Effector memory CD4-positive, alpha-beta T cell (primary cell): ENCODE data around the gene ASB2.

ENCODE experiments used
- DNase-seq, 3 donors: peaks; one replicate each; pipeline ENCODE4 v3.0.0-alpha.2; 2020
- H3K27ac ChIP-seq: 2 replicates; pipeline ENCODE4 v1.7.0; 2013; ENCODE audit warnings: mild to moderate bottlenecking, low read length, moderate library complexity; ENCODE audit not compliant: insufficient read depth, poor library complexity, severe bottlenecking
- H3K27me3 ChIP-seq: replicated peaks from 2 replicates; pipeline ENCODE4 v1.7.0; 2013; ENCODE audit warnings: mild to moderate bottlenecking, low read length; ENCODE audit not compliant: insufficient read depth, control insufficient read depth, poor library complexity, severe bottlenecking
- H3K36me3 ChIP-seq: 2 replicates; pipeline ENCODE4 v1.7.0; 2013; ENCODE audit warnings: mild to moderate bottlenecking, low read length, moderate library complexity; ENCODE audit not compliant: control insufficient read depth, insufficient read depth
- H3K4me1 ChIP-seq: 2 replicates; pipeline ENCODE4 v1.7.0; 2013; ENCODE audit warnings: low read length, mild to moderate bottlenecking; ENCODE audit not compliant: control insufficient read depth, insufficient read depth, poor library complexity, severe bottlenecking
- H3K4me3 ChIP-seq: 2 replicates; pipeline ENCODE4 v1.7.0; 2013; ENCODE audit warnings: low read length, low read depth, mild to moderate bottlenecking; ENCODE audit not compliant: insufficient read depth, poor library complexity, severe bottlenecking
- H3K9me3 ChIP-seq: 2 replicates; pipeline ENCODE4 v1.7.0; 2013; ENCODE audit warnings: mild to moderate bottlenecking, low read length, moderate library complexity; ENCODE audit not compliant: control insufficient read depth
- total RNA-seq, 3 donors: gene quantifications; one replicate each; lab custom pipeline; 2026; lab: John Stamatoyannopoulos, UW

ASB2 gene
- total RNA-seq: 4.7 to 15.6 (median 8.7) reads per million in 3 donors

GRCh38 chr14:93976477-93977057 lies at the start of gene ASB2:
Gene ASB2, minus strand, starts transcription at chr14:93976570. Its CDS starts 12,031 bp downstream, at chr14:93964539.
- no peak for DNase-seq
- no peaks in the 10 kb centered on the region for H3K9me3 ChIP-seq
- peaks cover 15% of the 10 kb centered on the region for H3K4me1 ChIP-seq
- H3K27ac ChIP-seq: no peak within 1 kb of the TSS
- no peaks in the 10 kb centered on the region for H3K36me3 ChIP-seq
- H3K4me3 ChIP-seq: peak within 1 kb of the TSS; percentile 5
- no peaks in the 10 kb centered on the region for H3K27me3 ChIP-seq

- Histone ChIP-seq H3K27me3 (no peaks in the 10 kb centered on the region), H3K9me3 (no peaks in the 10 kb centered on the region), H3K27ac (no peak overlapping the region), H3K4me1 (peaks cover 17% of the 10 kb centered on the region), H3K4me3 (peak overlapping the region; percentile 61), H3K36me3 (no peaks in the 10 kb centered on the region)
- DNase-seq: no peak
These were observed 49.4 kb upstream of the ASB2 start for GRCh38 chr14:94025720-94026119.

GRCh38 chr14:94024549-94024948 lies 48.2 kb upstream of the ASB2 start:
- Histone ChIP-seq H3K27me3 (no peaks in the 10 kb centered on the region), H3K27ac (no peak overlapping the region), H3K9me3 (no peaks in the 10 kb centered on the region), H3K4me3 (no peak overlapping the region), H3K36me3 (no peaks in the 10 kb centered on the region), H3K4me1 (peaks cover 17% of the 10 kb centered on the region)
- no peak for DNase-seq

GRCh38 chr14:94022532-94023411 lies 46.4 kb upstream of the ASB2 start:
- H3K27me3 ChIP-seq: no peaks in the 10 kb centered on the region
- DNase-seq: no peak

GRCh38 chr14:94021416-94022157 lies 45.2 kb upstream of the ASB2 start:
- H3K27me3 ChIP-seq: no peaks in the 10 kb centered on the region
- DNase-seq: no peak
- no peaks in the 10 kb centered on the region for H3K9me3 ChIP-seq
- H3K4me3 ChIP-seq: no peak overlapping the region
- H3K27ac ChIP-seq: no peak overlapping the region
- no peaks in the 10 kb centered on the region for H3K36me3 ChIP-seq
- peaks cover 2% of the 10 kb centered on the region for H3K4me1 ChIP-seq

More at GRCh38 chr14:94022532-94023411, 46.4 kb upstream of the ASB2 start:
- no peak overlapping the region for H3K27ac ChIP-seq
- no peaks in the 10 kb centered on the region for H3K9me3 ChIP-seq
- no peak overlapping the region for H3K4me3 ChIP-seq
- no peaks in the 10 kb centered on the region for H3K36me3 ChIP-seq
- H3K4me1 ChIP-seq: peaks cover 11% of the 10 kb centered on the region

GRCh38 chr14:94021001-94021400 lies 44.6 kb upstream of the ASB2 start:
- Histone ChIP-seq H3K27me3 (no peaks in the 10 kb centered on the region), H3K4me1 (no peaks in the 10 kb centered on the region), H3K9me3 (no peaks in the 10 kb centered on the region)

GRCh38 chr14:94020267-94020666 lies 43.9 kb upstream of the ASB2 start:
- Histone ChIP-seq H3K27me3 (no peaks in the 10 kb centered on the region), H3K4me3 (no peak overlapping the region), H3K36me3 (no peaks in the 10 kb centered on the region), H3K27ac (no peak overlapping the region), H3K9me3 (no peaks in the 10 kb centered on the region), H3K4me1 (no peaks in the 10 kb centered on the region)
- DNase-seq: no peak

More at GRCh38 chr14:94021001-94021400, 44.6 kb upstream of the ASB2 start:
- Histone ChIP-seq H3K36me3 (no peaks in the 10 kb centered on the region), H3K27ac (no peak overlapping the region), H3K4me3 (no peak overlapping the region)
- DNase-seq: no peak

GRCh38 chr14:94019329-94019728 lies 43.0 kb upstream of the ASB2 start:
- H3K4me3 ChIP-seq: no peak overlapping the region
- H3K4me1 ChIP-seq: no peaks in the 10 kb centered on the region
- H3K9me3 ChIP-seq: no peaks in the 10 kb centered on the region
- H3K36me3 ChIP-seq: no peaks in the 10 kb centered on the region
- no peaks in the 10 kb centered on the region for H3K27me3 ChIP-seq
- no peak overlapping the region for H3K27ac ChIP-seq
- no peak for DNase-seq

GRCh38 chr14:94018308-94018707 lies 41.9 kb upstream of the ASB2 start:
- H3K36me3 ChIP-seq: no peaks in the 10 kb centered on the region
- H3K4me1 ChIP-seq: no peaks in the 10 kb centered on the region
- H3K9me3 ChIP-seq: no peaks in the 10 kb centered on the region
- no peaks in the 10 kb centered on the region for H3K27me3 ChIP-seq
- H3K4me3 ChIP-seq: no peak overlapping the region
- no peak for DNase-seq
- no peak overlapping the region for H3K27ac ChIP-seq
